Measurements from ENCODE around the gene SUSD3. TPM values are rescaled to one million over a fixed set of nuclear protein-coding genes. Genes with fewer than 3 reads are reported as not detected.

SUSD3 gene
- polyA plus RNA-seq, 3 donors, result 10.5 to 24.6 (median 15.7) TPM

GRCh38 chr9:93110311-93110855 lies 51.9 kb downstream of the SUSD3 start:
- peak in 1 of 3 donors; percentile 55 for DNase-seq
- no peak for TF ChIP-seq CTCF (IDR thresholded peaks at IDR 0.05)
- Histone ChIP-seq H3K4me2 (replicated peaks; ENCODE audit: extremely low read depth, low read length, poor library complexity, severe bottlenecking) (peak overlapping the region; percentile 27), H2AFZ (ENCODE audit: insufficient read depth, low read depth, low read length, poor library complexity, severe bottlenecking) (no peak overlapping the region), H3K27me3 (ENCODE audit: control insufficient read depth in 2 of 2, insufficient read depth in 2 of 2, low read length in 2 of 2) (no peaks in the 10 kb centered on the region), H3K36me3 (replicated peaks in 1 of 2; ENCODE audit: control insufficient read depth in 1 of 2, insufficient read depth in 2 of 2, low read length in 2 of 2) (peaks cover 31 to 42% of the 10 kb centered on the region in 2 donors), H3K27ac (ENCODE audit: low read depth in 1 of 2, low read length in 2 of 2) (peak overlapping the region; percentile 98 to 100), H3K4me3 (replicated peaks in 1 of 3; ENCODE audit: low read depth in 2 of 3, low read length in 3 of 3) (peak overlapping the region in 1 of 3 experiments; percentile 33), H3K4me1 (ENCODE audit: control insufficient read depth in 1 of 2, insufficient read depth in 2 of 2, low read length in 2 of 2) (peaks cover 70 to 81% of the 10 kb centered on the region in 2 donors), H4K20me1 (ENCODE audit: insufficient read depth, low read length) (peaks cover 42% of the 10 kb centered on the region), H3K9ac (ENCODE audit: insufficient read depth, low read length, poor library complexity, severe bottlenecking) (peak overlapping the region; percentile 49), H3K9me3 (replicated peaks in 1 of 2; ENCODE audit: control insufficient read depth in 1 of 2, insufficient read depth in 1 of 2, low read length in 2 of 2) (no peaks in the 10 kb centered on the region), H3K79me2 (ENCODE audit: insufficient read depth, low read length) (peaks cover 83% of the 10 kb centered on the region)
- H3K9me3 Mint-ChIP-seq, result peaks cover 0 to 5% (median 0%) of the 10 kb centered on the region in 7 donors
- H3K36me3 Mint-ChIP-seq, result peaks cover 67 to 77% of the 10 kb centered on the region in 2 donors
- peaks cover 0 to 2% (median 0%) of the 10 kb centered on the region in 3 donors for H3K27me3 Mint-ChIP-seq (ENCODE audit: low read depth in 3 of 3)
- intact Hi-C loops (cut with micrococcal nuclease), result loop anchor here in 1 of 2 donors (10.0 kb wide), 1 partner anchor 1054 kb away; no protein-coding TSS in a partner anchor
- peaks cover 90% of the 10 kb centered on the region for H3K4me1 Mint-ChIP-seq
- H3K27ac Mint-ChIP-seq, result peak overlapping the region; percentile 97 to 100 (median 99)
- 97% methylated on average over 14 of the region's 14 CpGs for WGBS (ENCODE audit: insufficient coverage)
- H3K4me3 Mint-ChIP-seq, result no peak overlapping the region

- Histone ChIP-seq H3K9ac (ENCODE audit: insufficient read depth, low read length, poor library complexity, severe bottlenecking) (peak overlapping the region; percentile 78), H3K27ac (ENCODE audit: low read depth in 1 of 2, low read length in 2 of 2) (peak overlapping the region; percentile 98 to 100), H3K4me3 (replicated peaks in 1 of 3; ENCODE audit: low read depth in 2 of 3, low read length in 3 of 3) (peak overlapping the region in 1 of 3 experiments; percentile 33), H3K27me3 (ENCODE audit: control insufficient read depth in 2 of 2, insufficient read depth in 2 of 2, low read length in 2 of 2) (no peaks in the 10 kb centered on the region), H3K4me1 (ENCODE audit: control insufficient read depth in 1 of 2, insufficient read depth in 2 of 2, low read length in 2 of 2) (peaks cover 70 to 83% of the 10 kb centered on the region in 2 donors), H3K9me3 (replicated peaks in 1 of 2; ENCODE audit: control insufficient read depth in 1 of 2, insufficient read depth in 1 of 2, low read length in 2 of 2) (no peaks in the 10 kb centered on the region), H3K36me3 (replicated peaks in 1 of 2; ENCODE audit: control insufficient read depth in 1 of 2, insufficient read depth in 2 of 2, low read length in 2 of 2) (peaks cover 31 to 42% of the 10 kb centered on the region in 2 donors), H3K4me2 (replicated peaks; ENCODE audit: extremely low read depth, low read length, poor library complexity, severe bottlenecking) (peak overlapping the region; percentile 46), H2AFZ (ENCODE audit: insufficient read depth, low read depth, low read length, poor library complexity, severe bottlenecking) (no peak overlapping the region), H3K79me2 (ENCODE audit: insufficient read depth, low read length) (peaks cover 77% of the 10 kb centered on the region), H4K20me1 (ENCODE audit: insufficient read depth, low read length) (peaks cover 36% of the 10 kb centered on the region)
- WGBS (ENCODE audit: insufficient coverage), result 89% methylated on average over 11 of the region's 11 CpGs
- intact Hi-C loops (cut with micrococcal nuclease), result loop anchor here in 1 of 2 donors (10.0 kb wide), 1 partner anchor 1054 kb away; no protein-coding TSS in a partner anchor
- DNase-seq, result peak in 1 of 3 donors; percentile 29
- H3K4me3 Mint-ChIP-seq, result peak overlapping the region in 1 of 2 donors; percentile 31
- peaks cover 65 to 76% of the 10 kb centered on the region in 2 donors for H3K36me3 Mint-ChIP-seq
- peak overlapping the region; percentile 97 to 100 (median 99) for H3K27ac Mint-ChIP-seq
- no peak for TF ChIP-seq CTCF (IDR thresholded peaks at IDR 0.05)
- H3K9me3 Mint-ChIP-seq, result peaks cover 0 to 5% (median 0%) of the 10 kb centered on the region in 7 donors
- peaks cover 0 to 2% (median 0%) of the 10 kb centered on the region in 3 donors for H3K27me3 Mint-ChIP-seq (ENCODE audit: low read depth in 3 of 3)
- peaks cover 85% of the 10 kb centered on the region for H3K4me1 Mint-ChIP-seq
These were observed 52.5 kb downstream of the SUSD3 start for GRCh38 chr9:93111001-93111370.
